Cardiac ventricle fibroblast (primary cell): ENCODE measurements around the gene C2orf76. TPM values are rescaled to one million over a fixed set of nuclear protein-coding genes. Genes with fewer than 3 reads are reported as not detected.

ENCODE experiments used
- total RNA-seq: library from RNA; depleted of rRNA; stranded (reverse); fragments of >200 nt; gene quantifications from 2 replicates; pipeline ENCODE4 v1.2.3, GENCODE V29; 2015

The C2orf76 gene
- total RNA-seq = 9.4 and 17.1 TPM in 2 replicates

GRCh38 chr2:119366649-119367471, at the start of gene C2orf76, which contains the start of gene DBI:
C2orf76 (minus strand) TSS chr2:119366834; CDS start chr2:119339959, 26,875 bp downstream.
DBI (plus strand) TSS chr2:119366977; CDS start chr2:119367052, 75 bp downstream.

Other genes starting within 250 kb of the C2orf76 start
- not detected in 2 replicates for gene C1QL2, start 208.1 kb downstream of the C2orf76 start, total RNA-seq
- gene STEAP3, start 143.0 kb downstream of the C2orf76 start, total RNA-seq = 3.1 and 6.1 TPM in 2 replicates
- 120 and 127 TPM in 2 replicates for gene DBI, start 143 bp upstream of the C2orf76 start, total RNA-seq
- 1.6 and 2.9 TPM in 2 replicates for gene TMEM37, start 65.0 kb upstream of the C2orf76 start, total RNA-seq
- gene SCTR, start 157.6 kb upstream of the C2orf76 start, total RNA-seq = not detected in 2 replicates
- gene CFAP221, start 177.6 kb upstream of the C2orf76 start, total RNA-seq = not detected in 2 replicates